Astrocyte of the cerebellum (primary cell): ENCODE data around the gene USP9Y.

Experiments
- DNase-seq: peaks from one replicate; pipeline ENCODE4 v3.0.0-alpha.2; 2011; ENCODE audit warnings: low read depth
- H3K4me3 ChIP-seq: 2 replicates; pipeline ENCODE4 v1.5.1; 2011; ENCODE audit warnings: mild to moderate bottlenecking, low read depth, low read length, moderate library complexity
- in situ Hi-C: cut with HindIII; loops from 2 replicates; pipeline ENCODE4 v1.10.0; 2017; ENCODE audit warnings: low sequenced_read_pairs
- TF ChIP-seq, protein P1 (sequence below): IDR thresholded peaks from 2 replicates; pipeline ENCODE4 v1.5.1; 2012; ENCODE audit warnings: low read length, low read depth, moderate library complexity, mild to moderate bottlenecking; ENCODE audit errors: missing control alignments

Gene USP9Y

DNA sequence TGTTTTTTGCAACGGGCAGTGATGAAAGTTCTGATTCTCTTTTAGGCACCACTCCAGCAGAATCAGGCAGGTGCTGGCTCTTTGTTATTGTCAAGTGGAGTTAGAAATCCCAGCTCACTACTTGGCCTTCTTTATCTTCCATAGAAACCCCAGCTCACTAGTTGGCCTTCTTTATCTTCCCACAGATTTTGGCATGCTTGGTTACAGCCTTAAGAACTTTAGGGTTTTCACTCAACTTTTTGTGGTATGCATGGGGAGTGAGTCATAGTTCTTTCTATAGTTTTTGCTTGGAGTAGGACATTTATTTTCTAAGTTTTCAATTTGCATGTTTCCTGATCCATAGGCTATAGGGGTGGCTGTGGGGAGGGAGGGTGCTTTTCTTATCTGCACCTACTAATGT is 55.0 kb downstream of the USP9Y start:
- TF ChIP-seq, protein P1, sequence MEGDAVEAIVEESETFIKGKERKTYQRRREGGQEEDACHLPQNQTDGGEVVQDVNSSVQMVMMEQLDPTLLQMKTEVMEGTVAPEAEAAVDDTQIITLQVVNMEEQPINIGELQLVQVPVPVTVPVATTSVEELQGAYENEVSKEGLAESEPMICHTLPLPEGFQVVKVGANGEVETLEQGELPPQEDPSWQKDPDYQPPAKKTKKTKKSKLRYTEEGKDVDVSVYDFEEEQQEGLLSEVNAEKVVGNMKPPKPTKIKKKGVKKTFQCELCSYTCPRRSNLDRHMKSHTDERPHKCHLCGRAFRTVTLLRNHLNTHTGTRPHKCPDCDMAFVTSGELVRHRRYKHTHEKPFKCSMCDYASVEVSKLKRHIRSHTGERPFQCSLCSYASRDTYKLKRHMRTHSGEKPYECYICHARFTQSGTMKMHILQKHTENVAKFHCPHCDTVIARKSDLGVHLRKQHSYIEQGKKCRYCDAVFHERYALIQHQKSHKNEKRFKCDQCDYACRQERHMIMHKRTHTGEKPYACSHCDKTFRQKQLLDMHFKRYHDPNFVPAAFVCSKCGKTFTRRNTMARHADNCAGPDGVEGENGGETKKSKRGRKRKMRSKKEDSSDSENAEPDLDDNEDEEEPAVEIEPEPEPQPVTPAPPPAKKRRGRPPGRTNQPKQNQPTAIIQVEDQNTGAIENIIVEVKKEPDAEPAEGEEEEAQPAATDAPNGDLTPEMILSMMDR: no peak
- in situ Hi-C loops: no loop called here
- no peak overlapping the region for H3K4me3 ChIP-seq
- no peak for DNase-seq

DNA sequence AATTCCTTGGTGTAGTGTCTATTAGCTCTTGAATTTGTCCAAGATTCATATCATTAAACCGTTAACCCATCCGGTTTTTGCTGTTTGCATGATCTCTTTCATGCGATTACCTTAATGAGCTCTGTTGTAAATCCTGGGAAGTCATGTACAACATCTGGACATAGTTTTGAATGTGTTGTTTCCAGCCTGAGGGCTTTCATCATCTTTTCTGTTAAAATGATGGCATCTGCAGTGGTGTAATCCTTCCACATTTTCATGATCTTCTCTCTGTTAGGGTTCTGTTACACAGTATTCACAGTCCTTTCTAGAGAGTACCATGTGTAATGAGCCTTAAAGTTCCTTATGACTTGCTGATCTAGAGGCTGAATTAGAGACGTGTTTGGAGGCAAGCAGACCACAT is 64.9 kb downstream of the USP9Y start:
- H3K4me3 ChIP-seq: no peak overlapping the region
- in situ Hi-C loops: no loop called here
- TF ChIP-seq, protein P1: no peak
- no peak for DNase-seq

DNA sequence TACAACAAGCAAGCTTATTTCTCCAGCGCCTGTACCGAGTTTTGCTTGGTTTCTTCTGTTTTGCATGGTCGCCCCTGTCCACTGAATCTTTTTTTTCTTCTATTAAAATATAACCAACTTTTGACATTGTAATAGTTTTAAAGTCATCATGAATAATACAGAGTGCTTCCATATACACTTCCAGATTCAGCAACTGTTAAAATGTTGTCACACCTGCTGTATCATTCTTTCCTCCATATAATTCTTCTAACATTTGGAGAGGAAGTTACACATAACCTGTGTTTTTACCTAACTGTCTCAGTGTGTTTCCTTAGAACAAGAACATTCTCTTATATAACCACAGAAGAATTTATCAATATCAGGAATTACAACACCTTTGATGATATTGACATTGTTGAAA is 83.5 kb downstream of the USP9Y start:
- H3K4me3 ChIP-seq: no peak overlapping the region
- in situ Hi-C loops: no loop called here
- DNase-seq: no peak
- TF ChIP-seq, protein P1: no peak

DNA sequence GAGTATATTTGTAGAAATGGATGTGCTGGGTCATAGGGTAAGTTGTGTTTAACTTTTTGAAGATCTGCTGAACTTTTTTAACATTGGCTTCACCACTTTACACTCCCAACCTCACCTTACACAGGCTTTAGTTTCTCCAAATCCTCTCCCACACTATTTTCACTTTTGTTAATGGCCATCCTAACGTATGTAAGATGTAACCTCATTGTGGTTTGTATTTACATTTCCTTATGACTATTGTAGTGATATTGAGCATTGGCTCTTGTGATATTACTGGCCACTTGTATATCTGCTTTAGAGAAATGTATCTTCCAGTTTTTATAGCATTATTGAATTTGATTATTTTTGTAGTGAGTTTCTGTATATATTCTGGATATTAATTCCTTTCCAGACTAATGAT is 93.0 kb downstream of the USP9Y start:
- TF ChIP-seq, protein P1: no peak
- in situ Hi-C loops: no loop called here
- no peak for DNase-seq
- H3K4me3 ChIP-seq: no peak overlapping the region

DNA sequence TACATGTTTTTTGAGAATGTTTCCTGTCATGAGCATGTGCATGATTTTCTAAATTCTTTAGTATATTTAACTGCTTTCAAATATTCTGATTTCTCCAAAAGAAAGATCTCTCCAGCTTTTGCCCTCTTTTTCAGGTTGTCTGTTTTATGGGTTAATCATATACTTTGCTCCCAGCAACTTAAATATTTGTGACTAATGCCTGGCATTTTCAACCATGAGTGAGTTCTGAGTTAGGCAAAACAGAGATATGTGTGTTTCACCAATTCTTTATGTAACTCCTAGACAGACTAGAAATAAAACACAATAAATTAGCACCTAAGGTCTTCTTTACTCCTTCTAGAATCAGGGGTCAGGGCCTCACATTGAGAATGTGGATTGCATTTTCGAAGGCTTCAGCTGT is 107.0 kb downstream of the USP9Y start:
- TF ChIP-seq, protein P1: no peak
- in situ Hi-C loops: no loop called here
- H3K4me3 ChIP-seq: no peak overlapping the region
- no peak for DNase-seq

DNA sequence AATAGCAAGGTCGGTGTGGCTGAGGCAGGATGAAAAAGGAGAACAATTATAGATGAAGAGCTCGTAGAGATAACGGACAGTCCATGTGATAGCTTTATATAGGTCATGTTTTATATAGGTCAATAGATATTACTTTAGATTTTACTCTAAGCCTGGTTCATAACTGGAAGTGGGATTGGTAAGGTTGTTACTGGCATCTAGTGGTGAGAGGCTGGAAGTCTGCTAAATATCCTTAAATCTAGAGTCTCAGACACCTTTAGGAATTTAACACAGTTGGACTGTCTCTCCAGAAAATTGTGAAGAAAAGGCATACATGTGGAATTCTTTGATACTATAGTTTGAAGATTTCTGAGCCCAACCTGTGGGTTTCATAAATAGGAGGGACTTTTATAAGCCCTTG is 108.0 kb downstream of the USP9Y start:
- H3K4me3 ChIP-seq: no peak overlapping the region
- no peak for DNase-seq
- in situ Hi-C loops: no loop called here
- TF ChIP-seq, protein P1: no peak

DNA sequence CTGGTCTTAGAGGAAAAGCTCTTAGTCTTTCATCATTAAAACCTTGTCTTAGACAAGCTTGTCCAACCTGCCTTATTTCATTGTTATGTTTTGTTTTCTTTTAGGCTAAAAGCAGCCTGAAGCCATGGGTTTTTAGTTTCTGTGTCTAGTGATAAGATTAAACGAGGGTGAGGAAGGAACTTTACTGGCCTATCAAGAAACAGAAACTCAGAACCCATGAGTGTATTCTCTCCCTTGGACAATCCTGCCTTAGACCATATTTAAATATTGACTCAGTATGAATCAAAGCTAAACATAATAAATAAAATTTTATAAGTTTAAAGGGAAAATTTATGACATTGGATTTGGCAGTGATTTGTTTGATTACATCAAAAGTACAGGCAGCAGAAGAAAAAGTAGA is 122.4 kb downstream of the USP9Y start:
- H3K4me3 ChIP-seq: no peak overlapping the region
- in situ Hi-C loops: no loop called here
- TF ChIP-seq, protein P1: no peak
- no peak for DNase-seq
